ENCODE results near the gene DPYSL3.

Gene DPYSL3

GRCh38 chr5:147458581-147458980 lies 51.3 kb downstream of the DPYSL3 start:
- Histone ChIP-seq H3K9me3 (ENCODE audit: low read depth, low read length) (no peaks in the 10 kb centered on the region), H3K27ac (no peak overlapping the region), H3K9ac (ENCODE audit: insufficient read length) (no peak overlapping the region), H3K36me3 (ENCODE audit: insufficient read depth, low read length) (no peaks in the 10 kb centered on the region), H3K4me3 (no peak overlapping the region)
- no peak for DNase-seq (ENCODE audit: low read depth, low spot score)
- TF ChIP-seq FOXP2 (optimal IDR thresholded peaks at IDR 0.05; ENCODE audit: control extremely low read depth, extremely low read length, insufficient read depth) (no peak), POLR2AphosphoS5 (IDR thresholded peaks at IDR 0.05; ENCODE audit: borderline replicate concordance, low read depth, low read length) (no peak), EZH2 (IDR thresholded peaks at IDR 0.05) (no peak)

- H3K4me3 ChIP-seq: peak overlapping the region; percentile 79
- no peaks in the 10 kb centered on the region for H3K36me3 ChIP-seq (ENCODE audit: insufficient read depth, low read length)
- H3K27ac ChIP-seq: peak overlapping the region; percentile 48
- H3K9me3 ChIP-seq (ENCODE audit: low read depth, low read length): no peaks in the 10 kb centered on the region
- DNase-seq (ENCODE audit: low read depth, low spot score): no peak
- H3K9ac ChIP-seq (ENCODE audit: insufficient read length): no peak overlapping the region
- no peak for TF ChIP-seq FOXP2 (optimal IDR thresholded peaks at IDR 0.05; ENCODE audit: control extremely low read depth, extremely low read length, insufficient read depth)
- TF ChIP-seq EZH2 (IDR thresholded peaks at IDR 0.05): no peak
- no peak for TF ChIP-seq POLR2AphosphoS5 (IDR thresholded peaks at IDR 0.05; ENCODE audit: borderline replicate concordance, low read depth, low read length)
These were observed 53.9 kb downstream of the DPYSL3 start for GRCh38 chr5:147455822-147456450.

GRCh38 chr5:147454996-147455677 lies 54.7 kb downstream of the DPYSL3 start:
- peak overlapping the region; percentile 79 for H3K4me3 ChIP-seq
- H3K36me3 ChIP-seq (ENCODE audit: insufficient read depth, low read length): no peaks in the 10 kb centered on the region
- no peak for DNase-seq (ENCODE audit: low read depth, low spot score)
- peak overlapping the region; percentile 70; the same call in 1 of the 2 replicates for H3K27ac ChIP-seq
- TF ChIP-seq FOXP2 (optimal IDR thresholded peaks at IDR 0.05; ENCODE audit: control extremely low read depth, extremely low read length, insufficient read depth): no peak
- no peak for TF ChIP-seq POLR2AphosphoS5 (IDR thresholded peaks at IDR 0.05; ENCODE audit: borderline replicate concordance, low read depth, low read length)
- no peak for TF ChIP-seq EZH2 (IDR thresholded peaks at IDR 0.05)
- H3K9ac ChIP-seq (ENCODE audit: insufficient read length): peak overlapping the region; percentile 72
- no peaks in the 10 kb centered on the region for H3K9me3 ChIP-seq (ENCODE audit: low read depth, low read length)

GRCh38 chr5:147453875-147454814 lies 55.7 kb downstream of the DPYSL3 start:
- Histone ChIP-seq H3K27ac (peak overlapping the region; percentile 70), H3K4me3 (peak overlapping the region; percentile 79), H3K9ac (ENCODE audit: insufficient read length) (peak overlapping the region; percentile 72), H3K36me3 (ENCODE audit: insufficient read depth, low read length) (no peaks in the 10 kb centered on the region), H3K9me3 (ENCODE audit: low read depth, low read length) (no peaks in the 10 kb centered on the region)
- TF ChIP-seq EZH2 (IDR thresholded peaks at IDR 0.05) (no peak), POLR2AphosphoS5 (IDR thresholded peaks at IDR 0.05; ENCODE audit: borderline replicate concordance, low read depth, low read length) (no peak; the same call in 1 of the 2 replicates), FOXP2 (optimal IDR thresholded peaks at IDR 0.05; ENCODE audit: control extremely low read depth, extremely low read length, insufficient read depth) (peak; percentile 32)
- peak; percentile 47 for DNase-seq (ENCODE audit: low read depth, low spot score)

GRCh38 chr5:147452165-147452811 lies 57.6 kb downstream of the DPYSL3 start:
- no peak overlapping the region for H3K27ac ChIP-seq
- H3K9ac ChIP-seq (ENCODE audit: insufficient read length): no peak overlapping the region
- H3K9me3 ChIP-seq (ENCODE audit: low read depth, low read length): no peaks in the 10 kb centered on the region
- no peak for DNase-seq (ENCODE audit: low read depth, low spot score)
- H3K4me3 ChIP-seq: peak overlapping the region; percentile 79
- TF ChIP-seq POLR2AphosphoS5 (IDR thresholded peaks at IDR 0.05; ENCODE audit: borderline replicate concordance, low read depth, low read length) (no peak), FOXP2 (optimal IDR thresholded peaks at IDR 0.05; ENCODE audit: control extremely low read depth, extremely low read length, insufficient read depth) (no peak), EZH2 (IDR thresholded peaks at IDR 0.05) (no peak)
- no peaks in the 10 kb centered on the region for H3K36me3 ChIP-seq (ENCODE audit: insufficient read depth, low read length)

- no peak for TF ChIP-seq EZH2 (IDR thresholded peaks at IDR 0.05)
- TF ChIP-seq FOXP2 (optimal IDR thresholded peaks at IDR 0.05; ENCODE audit: control extremely low read depth, extremely low read length, insufficient read depth): no peak
- TF ChIP-seq POLR2AphosphoS5 (IDR thresholded peaks at IDR 0.05; ENCODE audit: borderline replicate concordance, low read depth, low read length): no peak
- Histone ChIP-seq H3K9me3 (ENCODE audit: low read depth, low read length) (no peaks in the 10 kb centered on the region), H3K4me3 (no peak overlapping the region), H3K27ac (no peak overlapping the region), H3K36me3 (ENCODE audit: insufficient read depth, low read length) (no peaks in the 10 kb centered on the region), H3K9ac (ENCODE audit: insufficient read length) (no peak overlapping the region)
- no peak for DNase-seq (ENCODE audit: low read depth, low spot score)
These were observed 58.7 kb downstream of the DPYSL3 start for GRCh38 chr5:147451193-147451592.

GRCh38 chr5:147450606-147451005 lies 59.3 kb downstream of the DPYSL3 start:
- Histone ChIP-seq H3K4me3 (no peak overlapping the region), H3K27ac (no peak overlapping the region), H3K9me3 (ENCODE audit: low read depth, low read length) (no peaks in the 10 kb centered on the region), H3K9ac (ENCODE audit: insufficient read length) (no peak overlapping the region), H3K36me3 (ENCODE audit: insufficient read depth, low read length) (no peaks in the 10 kb centered on the region)
- TF ChIP-seq POLR2AphosphoS5 (IDR thresholded peaks at IDR 0.05; ENCODE audit: borderline replicate concordance, low read depth, low read length): no peak
- TF ChIP-seq FOXP2 (optimal IDR thresholded peaks at IDR 0.05; ENCODE audit: control extremely low read depth, extremely low read length, insufficient read depth): no peak
- TF ChIP-seq EZH2 (IDR thresholded peaks at IDR 0.05): no peak
- no peak for DNase-seq (ENCODE audit: low read depth, low spot score)

Measured in SK-N-MC (cell line).